ENCODE measurements around the gene SRGAP2B. TPM values are rescaled to one million over a fixed set of nuclear protein-coding genes. Genes with fewer than 3 reads are reported as not detected.
"Not testable (repeated sequence)": the region's sequence is repeated elsewhere in the genome, so short reads cannot be mapped to it uniquely, and the experiment has no call there.

SRGAP2B gene
- total RNA-seq (2021; fragmentation: NEBNext Ultra II Directional; extraction: Animal tissue kit (Norgen Biotek cat#: 25700)) (35.4 and 39.5 TPM in 2 replicates), polyA plus RNA-seq (2011; rRNA removed) (4.9 and 6.1 TPM in 2 replicates), polyA minus RNA-seq (2011; rRNA and poly(A)+ RNA removed) (30.2 and 40.1 TPM in 2 replicates)
- 13.6 TPM for polyA plus RNA-seq (2011; cell fraction: cytosol; rRNA removed)
- 18.6 TPM for polyA plus RNA-seq (2011; cell fraction: nucleus; rRNA removed)
- polyA plus RNA-seq (2012, experiment 1 of 2) = 17.2 to 22.3 TPM (median 19.1 TPM) in 4 replicates
- 1.1 TPM for polyA plus RNA-seq (2012, experiment 2 of 2)
- 16.3 TPM for polyA plus RNA-seq (2013, experiment 1 of 2)
- 14.7 TPM for polyA plus RNA-seq (2013, experiment 2 of 2)
- 42.7 TPM for polyA minus RNA-seq (2011; cell fraction: cytosol; rRNA and poly(A)+ RNA removed)
- 46.0 TPM for polyA minus RNA-seq (2011; cell fraction: nucleus; rRNA and poly(A)+ RNA removed)
- long read RNA-seq, experiment 1, partial matches to known transcripts = 0 of 3 reads
- long read RNA-seq, experiment 1, other reads (novel, unspliced or antisense) = 3 of 3 reads
- long read RNA-seq, experiment 2 = 0 reads

DNA sequence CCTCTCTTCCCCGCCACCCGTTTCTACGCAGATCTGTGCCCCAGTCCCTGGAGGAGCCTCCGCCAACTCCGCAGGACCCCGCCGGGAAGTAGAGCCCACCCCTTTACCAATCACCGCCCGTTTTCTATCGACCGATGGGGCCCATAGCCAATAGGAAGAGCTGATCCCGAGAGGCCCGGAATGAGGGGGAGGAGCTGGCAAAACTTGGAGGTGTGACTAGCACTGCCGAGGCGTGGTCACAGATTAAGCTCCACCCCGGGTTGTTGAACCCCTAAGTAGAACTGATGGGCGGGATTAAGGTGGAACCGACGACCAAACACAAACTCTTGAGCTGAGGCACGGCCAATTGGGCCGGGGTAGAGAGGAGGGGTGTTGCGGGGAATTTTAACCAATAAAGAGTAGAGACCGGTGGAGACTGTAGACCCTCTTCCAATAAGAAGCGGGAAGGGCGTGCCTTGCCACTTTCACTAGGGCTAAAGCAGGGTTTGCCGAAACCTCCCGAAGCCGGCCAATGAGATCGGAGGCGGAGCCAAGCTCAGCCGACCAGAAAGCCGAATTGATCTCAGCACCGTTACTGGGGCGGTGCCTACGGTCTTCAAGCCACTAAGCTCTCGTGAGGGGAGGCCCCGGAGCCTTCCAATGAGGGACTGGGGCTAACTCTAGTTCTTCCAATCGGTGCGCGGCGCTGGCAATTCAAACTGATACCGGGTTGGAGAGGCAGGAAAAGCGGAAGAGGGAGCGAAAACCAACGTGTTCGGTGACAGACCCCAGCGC, at the start of gene SRGAP2B, which contains the start of gene FAM72D:
TSS of gene SRGAP2B (minus strand) at position 45 of the 774 bp plus-strand sequence. CDS start 2,427 bp downstream, outside the sequence.
TSS of gene FAM72D (plus strand) at position 691 of the 774 bp plus-strand sequence. CDS start 874 bp downstream, outside the sequence.
- H3K23me2 ChIP-seq (ENCODE audit: low read depth, low read length); H3K36me3 ChIP-seq (ENCODE audit: control insufficient read depth in 2 of 4, insufficient read depth in 4 of 4, low read length in 3 of 4); H4K5ac ChIP-seq (ENCODE audit: insufficient read length, low read depth, low read length); H4K91ac ChIP-seq (replicated peaks; ENCODE audit: insufficient read length, low read length); H2BK5ac ChIP-seq (ENCODE audit: low read depth, low read length); H3K4me1 ChIP-seq (replicated peaks in 1 of 4; ENCODE audit: control insufficient read depth in 3 of 4, insufficient read depth in 4 of 4, low read length in 3 of 4); FAIRE-seq; H4K20me1 ChIP-seq (replicated peaks in 1 of 2; ENCODE audit: control insufficient read depth in 1 of 2, insufficient read depth in 2 of 2, low read length in 2 of 2); H3K18ac ChIP-seq (ENCODE audit: extremely low read depth, low read length); H3K27me3 ChIP-seq (replicated peaks in 1 of 4; ENCODE audit: control insufficient read depth in 3 of 4, extremely low read depth in 1 of 4, insufficient read depth in 3 of 4, low read length in 3 of 4); H3K56ac ChIP-seq (replicated peaks; ENCODE audit: insufficient read length, low read depth, low read length); H3K14ac ChIP-seq (ENCODE audit: insufficient read length); H3K27ac ChIP-seq (ENCODE audit: low read depth, low read length); CTCF ChIA-PET (ENCODE audit: partially characterized antibody); H2BK120ac ChIP-seq (replicated peaks; ENCODE audit: low read depth, low read length); H2BK20ac ChIP-seq (ENCODE audit: low read length); H2BK12ac ChIP-seq (ENCODE audit: low read depth, low read length); POLR2A ChIA-PET (ENCODE audit: partially characterized antibody); H3K23ac ChIP-seq (ENCODE audit: insufficient read length); H3K4ac ChIP-seq (replicated peaks; ENCODE audit: insufficient read length, low read depth, low read length); H4K8ac ChIP-seq (ENCODE audit: extremely low read depth, insufficient read depth, low read length); H3K9me3 ChIP-seq (ENCODE audit: insufficient read depth in 2 of 2, low read depth in 1 of 2, low read length in 1 of 2); H3K79me2 ChIP-seq (ENCODE audit: control insufficient read depth in 1 of 2, insufficient read depth in 2 of 2, low read length in 2 of 2); H2BK15ac ChIP-seq (ENCODE audit: low read length); H3K9ac ChIP-seq (replicated peaks in 1 of 4; ENCODE audit: extremely low read depth in 1 of 4, low read depth in 3 of 4, low read length in 3 of 4); H2AK5ac ChIP-seq (ENCODE audit: low read depth, low read length); H2AFZ ChIP-seq (ENCODE audit: low read length); H3K79me1 ChIP-seq (ENCODE audit: low read depth, low read length); DNase-seq (ENCODE audit: low read depth in 1 of 2, low spot score in 2 of 2): not testable (repeated sequence)
- peak within 1 kb of the TSS; percentile 33 to 56; a peak in 2 of 4 replicates for H3K4me2 ChIP-seq (ENCODE audit: insufficient read depth in 1 of 2, low read depth in 2 of 2, low read length in 2 of 2)
- WGBS, 2 experiments (ENCODE audit: extremely low coverage in 1 of 2, insufficient coverage in 1 of 2, insufficient read length in 1 of 2, insufficient replicate concordance in 2 of 2, low coverage in 1 of 2, low lambda C conversion rate in 2 of 2, missing lambda C conversion rate in 1 of 2) = no CpG with 5 or more reads among the region's 47 CpGs
- H3K4me3 ChIP-seq (ENCODE audit: extremely low read depth in 1 of 4, insufficient read depth in 2 of 4, low read depth in 3 of 4, low read length in 4 of 4) = peak within 1 kb of the TSS in 2 of 4 experiments; percentile 48; a peak in 4 of 8 replicates
